ENCODE results near the gene HBE1. TPM values are rescaled to one million over a fixed set of nuclear protein-coding genes. Genes with fewer than 3 reads are reported as not detected.

HBE1 gene
- total and polyA plus RNA-seq, 9 of the 15 experiments (the other 6 are each of a cell fraction or from before 2014, with no cell fraction given) = 612 to 10,250 (median 2,181) TPM

DNA sequence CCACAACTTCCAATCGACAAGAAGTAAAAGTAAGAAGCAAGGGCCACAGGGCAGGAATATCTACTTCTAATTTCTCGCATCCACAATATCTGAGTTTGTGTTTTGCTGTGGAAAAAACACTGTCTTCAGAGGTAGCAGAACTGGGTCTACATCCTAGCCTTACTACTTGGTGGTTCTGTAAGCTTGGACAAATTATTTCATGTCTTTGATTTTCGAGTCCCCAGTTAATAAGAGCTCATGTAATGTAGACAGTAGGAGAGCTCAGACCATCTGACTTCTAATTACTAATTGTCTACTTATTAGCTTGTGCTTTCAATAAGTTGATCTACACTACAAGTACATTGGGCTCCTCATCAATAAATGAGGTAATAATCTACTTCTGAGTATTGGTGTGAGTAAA is 13.3 kb upstream of the HBE1 start:
- Histone ChIP-seq H3K9ac (ENCODE audit: insufficient read depth in 1 of 2, low read depth in 2 of 2, low read length in 2 of 2) (peak overlapping the region in 1 of 2 experiments; percentile 3; a peak in 1 of 4 replicates), H2AFZ (ENCODE audit: low read depth, low read length) (no peak overlapping the region), H3K36me3 (ENCODE audit: control insufficient read depth, insufficient read depth, low read length) (peaks cover 50% of the 10 kb centered on the region), H3K9me1 (ENCODE audit: control insufficient read depth, insufficient read depth, low read length) (no peaks in the 10 kb centered on the region), H3K79me2 (ENCODE audit: control insufficient read depth, insufficient read depth, low read length) (peaks cover 90% of the 10 kb centered on the region), H3K4me2 (ENCODE audit: insufficient read depth, low read length) (0 out of 2 replicates have a peak overlapping the region, but pooled peaks have one; percentile 16), H3K4me1 (replicated peaks in 1 of 2; ENCODE audit: control insufficient read depth in 2 of 2, insufficient read depth in 2 of 2, low read length in 2 of 2) (peaks cover 33 to 88% of the 10 kb centered on the region in 2 experiments), H4K20me1 (replicated peaks; ENCODE audit: control insufficient read depth, insufficient read depth, low read length) (no peaks in the 10 kb centered on the region), H3K9me3 (replicated peaks; ENCODE audit: control insufficient read depth, insufficient read depth, low read depth, low read length) (no peaks in the 10 kb centered on the region), H3K27ac (ENCODE audit: extremely low read depth, low read depth, low read length) (peak overlapping the region; percentile 51), H3K27me3 (ENCODE audit: control insufficient read depth in 2 of 2, insufficient read depth in 2 of 2, low read length in 2 of 2) (no peaks in the 10 kb centered on the region), H3K4me3 (no peak overlapping the region)
- WGBS (ENCODE audit: insufficient coverage, low coverage, missing lambda C conversion rate) = 68% methylated on average over 3 of the region's 3 CpGs
- in situ Hi-C loops (cut with MboI) = no loop called here
- FAIRE-seq (no peak), DNase-seq (ENCODE audit: extremely low read depth in 1 of 4, low spot score in 3 of 4) (no peak), ATAC-seq (no peak)
- ChIA-PET POLR2A (interaction anchor here (0.8 to 2.1 kb wide), 3 partner anchors 17 to 353 kb away, joined by 3 to 7 read pairs (median 5); partner anchors contain the start of gene HBG1), CTCF (ENCODE audit: low intra/inter-chr PET ratio) (no interaction called here)
- intact Hi-C loops (cut with micrococcal nuclease) = loop anchor here (10.0 kb wide), 2 partner anchors 222 to 312 kb away; partner anchors contain the start of genes TRIM6 and UBQLN3
- no TSS peak for BruUV-seq (replicated peaks)
- TF ChIP-seq MBD1 (CRISPR knock-in tag; IDR thresholded peaks at IDR 0.05) (no peak), RAD21 (CRISPR knock-in tag; conservative IDR thresholded peaks at IDR 0.05 in 1 of 2, IDR thresholded peaks at IDR 0.05 in 1 of 2) (0 out of 4 replicates have a peak, but pooled peaks of 1 of the 2 experiments have one; percentile 1), ZC3H8 (IDR thresholded peaks at IDR 0.05) (no peak), HEY1 (CRISPR knock-in tag; IDR thresholded peaks at IDR 0.05; ENCODE audit: borderline replicate concordance) (no peak), NR2C2 (CRISPR knock-in tag; IDR thresholded peaks at IDR 0.05) (no peak), NR2C2 (tag; IDR thresholded peaks at IDR 0.05) (peak; percentile 7; the same call in 1 of the 2 replicates), ZKSCAN3 (CRISPR knock-in tag; IDR thresholded peaks at IDR 0.05) (no peak), NR4A1 (CRISPR knock-in tag; IDR thresholded peaks at IDR 0.05) (no peak), NR4A1 (tag; IDR thresholded peaks at IDR 0.05) (0 out of 2 replicates have a peak, but pooled peaks have one; percentile 11), CBFA2T3 (IDR thresholded peaks at IDR 0.05) (no peak), ZNF76 (CRISPR knock-in tag; IDR thresholded peaks at IDR 0.05; ENCODE audit: borderline replicate concordance) (no peak)
- TF ChIP-seq, protein P1, sequence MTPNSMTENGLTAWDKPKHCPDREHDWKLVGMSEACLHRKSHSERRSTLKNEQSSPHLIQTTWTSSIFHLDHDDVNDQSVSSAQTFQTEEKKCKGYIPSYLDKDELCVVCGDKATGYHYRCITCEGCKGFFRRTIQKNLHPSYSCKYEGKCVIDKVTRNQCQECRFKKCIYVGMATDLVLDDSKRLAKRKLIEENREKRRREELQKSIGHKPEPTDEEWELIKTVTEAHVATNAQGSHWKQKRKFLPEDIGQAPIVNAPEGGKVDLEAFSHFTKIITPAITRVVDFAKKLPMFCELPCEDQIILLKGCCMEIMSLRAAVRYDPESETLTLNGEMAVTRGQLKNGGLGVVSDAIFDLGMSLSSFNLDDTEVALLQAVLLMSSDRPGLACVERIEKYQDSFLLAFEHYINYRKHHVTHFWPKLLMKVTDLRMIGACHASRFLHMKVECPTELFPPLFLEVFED (CRISPR knock-in tag; conservative IDR thresholded peaks at IDR 0.05) = no peak

All from K562 (cell line).